K562 (cell line): ENCODE results near the gene KCNJ14.

Source experiments
- ELK1 ChIP-seq: sonication (generic); formaldehyde crosslinking; IDR thresholded peaks from 2 replicates; pipeline ENCODE4 v1.8.1; 2022; ENCODE audit warnings: missing genetic modification reagents
- POLR2A ChIP-seq: fragments of 450-650 bp; conservative IDR thresholded peaks from 2 replicates; pipeline ENCODE4 v1.6.1; 2016
- RB1 ChIP-seq: fragments of 450-650 bp; IDR thresholded peaks from 2 replicates; pipeline ENCODE4 v1.6.1; 2017; ENCODE audit warnings: low read depth, mild to moderate bottlenecking
- SMAD3 ChIP-seq: fragments of 450-650 bp; formaldehyde crosslinking; conservative IDR thresholded peaks from 2 replicates; pipeline ENCODE4 v1.4.0; 2020; ENCODE audit warnings: mild to moderate bottlenecking
- SMARCA5 ChIP-seq: fragments of 450-650 bp; IDR thresholded peaks from 2 replicates; pipeline ENCODE4 v1.6.1; 2016
- ZNF512 ChIP-seq: IDR thresholded peaks from 2 replicates; pipeline ENCODE4 v1.6.1; 2016; ENCODE audit warnings: missing genetic modification characterization, missing compliant biosample characterization

GRCh38 chr19:48514123-48514458, 58.7 kb downstream of the KCNJ14 start:
- TF ChIP-seq SMAD3 (CRISPR knock-in tag), result no peak
- TF ChIP-seq ZNF512 (tag), result no peak
- TF ChIP-seq RB1, result no peak
- no peak for TF ChIP-seq ELK1 (CRISPR knock-in tag)
- TF ChIP-seq SMARCA5, result no peak
- TF ChIP-seq POLR2A, result no peak
